ENCODE results near the gene TBC1D9. TPM values are rescaled to one million over a fixed set of nuclear protein-coding genes. Genes with fewer than 3 reads are reported as not detected.

Gene TBC1D9
- total RNA-seq, 1 experiment from 2014 or later: 29.0 TPM

GRCh38 chr4:140720387-140721304 is 35.5 kb downstream of the TBC1D9 start:
- H3K36me3 ChIP-seq: no peaks in the 10 kb centered on the region; the same call in 1 of the 2 replicates

GRCh38 chr4:140719686-140720085 is 36.5 kb downstream of the TBC1D9 start:
- Histone ChIP-seq H3K27me3 (no peaks in the 10 kb centered on the region), H3K4me1 (peaks cover 20% of the 10 kb centered on the region), H3K4me3 (no peak overlapping the region), H3K9me3 (replicated peaks) (no peaks in the 10 kb centered on the region), H3K36me3 (no peaks in the 10 kb centered on the region; the same call in 1 of the 2 replicates), H3K27ac (no peak overlapping the region)
- no peak for DNase-seq

More at GRCh38 chr4:140720387-140721304, 35.5 kb downstream of the TBC1D9 start:
- no peak for DNase-seq
- H3K4me1 ChIP-seq: peaks cover 20% of the 10 kb centered on the region
- H3K27me3 ChIP-seq: no peaks in the 10 kb centered on the region
- no peak overlapping the region for H3K27ac ChIP-seq
- no peak overlapping the region for H3K4me3 ChIP-seq
- no peaks in the 10 kb centered on the region for H3K9me3 ChIP-seq (replicated peaks)

DNA sequence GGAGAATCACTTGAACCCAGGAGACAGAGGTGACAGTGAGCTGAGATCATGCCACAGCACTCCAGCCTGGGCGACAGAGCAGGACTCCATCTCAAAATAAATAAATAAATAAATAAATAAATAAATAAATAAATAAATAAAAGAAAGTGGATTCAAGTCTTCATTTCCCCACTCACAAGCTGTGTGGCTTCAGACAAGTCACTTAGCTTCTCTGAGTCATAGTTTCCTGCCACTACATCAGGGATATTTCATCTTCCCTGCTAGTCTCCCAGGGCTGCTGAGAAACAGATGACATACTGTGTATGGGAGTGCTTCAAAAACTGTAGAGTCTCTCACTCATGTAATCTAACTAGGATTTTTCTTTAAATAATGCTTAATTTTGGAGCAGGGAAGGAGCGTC is 37.2 kb downstream of the TBC1D9 start:
- H3K4me3 ChIP-seq: no peak overlapping the region

GRCh38 chr4:140718241-140718952 is 37.8 kb downstream of the TBC1D9 start:
- Histone ChIP-seq H3K4me1 (peaks cover 20% of the 10 kb centered on the region), H3K27ac (peak overlapping the region; percentile 66), H3K4me3 (no peak overlapping the region), H3K9me3 (replicated peaks) (no peaks in the 10 kb centered on the region), H3K36me3 (no peaks in the 10 kb centered on the region; the same call in 1 of the 2 replicates), H3K27me3 (no peaks in the 10 kb centered on the region)
- DNase-seq: no peak

More for the DNA sequence above, 37.2 kb downstream of the TBC1D9 start:
- Histone ChIP-seq H3K9me3 (replicated peaks) (no peaks in the 10 kb centered on the region), H3K36me3 (no peaks in the 10 kb centered on the region; the same call in 1 of the 2 replicates), H3K4me1 (peaks cover 20% of the 10 kb centered on the region), H3K27ac (no peak overlapping the region), H3K27me3 (no peaks in the 10 kb centered on the region)
- no peak for DNase-seq

- Histone ChIP-seq H3K27ac (peak overlapping the region; percentile 66), H3K9me3 (replicated peaks) (no peaks in the 10 kb centered on the region), H3K4me3 (no peak overlapping the region), H3K36me3 (no peaks in the 10 kb centered on the region; the same call in 1 of the 2 replicates), H3K4me1 (peaks cover 20% of the 10 kb centered on the region), H3K27me3 (no peaks in the 10 kb centered on the region)
- DNase-seq: peak in 1 of 2 experiments; percentile 37
Measured at GRCh38 chr4:140717313-140717712, 38.9 kb downstream of the TBC1D9 start.

GRCh38 chr4:140715119-140715518 is 41.1 kb downstream of the TBC1D9 start:
- Histone ChIP-seq H3K9me3 (replicated peaks) (no peaks in the 10 kb centered on the region), H3K27me3 (no peaks in the 10 kb centered on the region), H3K4me3 (no peak overlapping the region), H3K4me1 (peaks cover 20% of the 10 kb centered on the region), H3K36me3 (no peaks in the 10 kb centered on the region; the same call in 1 of the 2 replicates), H3K27ac (no peak overlapping the region)
- no peak for DNase-seq

- H3K4me3 ChIP-seq: no peak overlapping the region
- peaks cover 4% of the 10 kb centered on the region for H3K4me1 ChIP-seq
- H3K27ac ChIP-seq: no peak overlapping the region
- H3K36me3 ChIP-seq: no peaks in the 10 kb centered on the region; the same call in 1 of the 2 replicates
- no peak for DNase-seq
- no peaks in the 10 kb centered on the region for H3K9me3 ChIP-seq (replicated peaks)
- no peaks in the 10 kb centered on the region for H3K27me3 ChIP-seq
Measured at GRCh38 chr4:140711910-140712309, 44.3 kb downstream of the TBC1D9 start.

DNA sequence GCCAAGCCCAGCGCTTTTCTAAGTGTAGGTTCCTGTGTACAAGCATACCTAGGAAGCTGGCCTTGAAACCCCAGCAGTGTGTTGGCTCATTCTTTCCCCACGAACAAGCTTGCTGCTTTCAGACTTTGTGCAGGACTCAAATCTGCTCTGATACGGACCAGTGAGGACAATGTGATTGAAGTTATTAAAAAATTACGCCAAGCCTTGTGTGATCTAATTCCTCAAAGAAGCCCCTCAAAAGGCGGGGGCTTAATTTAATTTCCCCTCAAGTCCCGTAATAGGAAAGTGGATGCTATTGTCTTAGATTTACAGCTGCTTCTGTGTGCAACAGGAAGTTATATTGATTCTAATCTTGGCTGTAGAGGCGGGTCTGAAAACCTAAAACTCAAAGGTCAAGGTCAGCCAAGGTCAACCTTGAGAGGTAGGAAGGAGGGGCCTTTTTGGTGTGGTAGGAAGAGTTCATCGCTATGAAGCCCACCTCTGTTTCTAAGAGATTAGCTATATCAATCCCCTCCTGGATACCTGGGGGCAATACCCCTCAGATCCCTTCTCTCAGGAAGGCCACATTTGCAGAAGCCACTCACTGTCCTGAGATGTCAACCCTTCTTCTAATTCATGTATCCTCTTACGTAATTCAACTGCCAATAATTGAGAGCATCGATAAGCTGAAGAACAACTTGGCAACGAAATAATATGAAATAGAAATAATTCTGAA is 45.1 kb downstream of the TBC1D9 start:
- no peak overlapping the region for H3K4me3 ChIP-seq
- DNase-seq: no peak
- no peaks in the 10 kb centered on the region for H3K27me3 ChIP-seq
- H3K4me1 ChIP-seq: peaks cover under 1% of the 10 kb centered on the region; the same call in 1 of the 2 replicates
- H3K27ac ChIP-seq: no peak overlapping the region
- H3K36me3 ChIP-seq: no peaks in the 10 kb centered on the region; the same call in 1 of the 2 replicates
- H3K9me3 ChIP-seq (replicated peaks): no peaks in the 10 kb centered on the region

DNA sequence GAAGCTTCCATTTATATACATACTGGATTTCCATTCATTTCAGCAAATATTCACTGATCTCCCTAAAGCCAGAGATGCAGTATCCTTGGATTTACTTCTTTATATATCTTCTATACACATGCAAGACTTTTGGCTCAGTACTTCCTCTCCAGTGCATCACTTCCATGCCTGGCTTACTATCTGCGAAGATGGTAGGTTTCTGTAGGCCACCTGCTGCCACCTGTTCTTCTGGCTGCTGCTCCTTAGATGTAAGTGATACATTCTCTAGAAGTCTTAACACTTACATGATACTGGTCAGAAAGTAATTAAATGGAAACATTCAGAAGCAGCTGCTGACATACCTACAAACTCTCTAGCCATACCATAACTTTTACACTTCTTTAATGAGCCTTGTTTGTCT is 48.9 kb downstream of the TBC1D9 start:
- Histone ChIP-seq H3K9me3 (replicated peaks) (no peaks in the 10 kb centered on the region), H3K27ac (no peak overlapping the region), H3K4me3 (no peak overlapping the region), H3K36me3 (no peaks in the 10 kb centered on the region), H3K4me1 (peaks cover 10% of the 10 kb centered on the region), H3K27me3 (no peaks in the 10 kb centered on the region)
- DNase-seq: no peak

DNA sequence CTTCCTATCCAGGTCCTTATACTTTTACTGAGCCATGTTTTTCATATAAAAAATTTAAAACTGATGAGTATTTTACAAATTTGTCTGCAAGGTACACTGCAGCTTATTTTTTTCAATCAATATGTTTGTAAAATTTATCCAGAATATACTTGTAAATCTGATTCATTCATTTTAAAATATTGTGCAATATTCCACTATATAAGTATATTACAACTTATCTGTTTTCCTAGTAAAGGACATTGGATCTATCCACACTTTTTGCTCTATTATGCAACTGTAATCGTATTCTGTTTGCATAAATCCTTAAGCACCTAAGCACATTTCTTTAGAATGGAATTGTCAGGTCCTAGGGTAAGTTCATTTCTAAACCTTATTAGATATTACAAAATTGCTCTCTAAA is 49.5 kb downstream of the TBC1D9 start:
- no peak overlapping the region for H3K27ac ChIP-seq
- H3K4me3 ChIP-seq: no peak overlapping the region
- H3K4me1 ChIP-seq: peaks cover 10% of the 10 kb centered on the region
- no peaks in the 10 kb centered on the region for H3K27me3 ChIP-seq
- H3K36me3 ChIP-seq: no peaks in the 10 kb centered on the region
- no peak for DNase-seq
- H3K9me3 ChIP-seq (replicated peaks): no peaks in the 10 kb centered on the region

DNA sequence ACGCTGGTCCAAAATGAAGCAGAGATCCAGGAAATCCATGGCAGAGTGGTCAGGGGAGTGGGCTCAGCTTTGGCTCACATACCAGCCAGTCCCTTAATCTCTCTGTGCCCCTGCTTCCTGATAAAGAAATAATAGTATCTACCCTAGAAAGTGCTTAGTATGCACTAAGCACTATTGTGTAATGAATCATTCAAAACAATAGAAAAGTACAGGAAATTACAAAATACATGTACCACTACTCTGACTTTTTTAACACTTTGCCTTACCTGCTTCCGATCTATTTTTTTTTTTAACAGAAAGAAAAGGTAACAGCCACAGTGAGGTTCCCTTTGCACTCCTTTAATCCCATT is 49.9 kb downstream of the TBC1D9 start:
- Histone ChIP-seq H3K27me3 (no peaks in the 10 kb centered on the region), H3K27ac (no peak overlapping the region), H3K9me3 (replicated peaks) (no peaks in the 10 kb centered on the region), H3K4me1 (peaks cover 10% of the 10 kb centered on the region), H3K36me3 (0 out of 2 replicates have a peak, but pooled peaks cover 2% of the 10 kb centered on the region), H3K4me3 (no peak overlapping the region)
- DNase-seq: no peak

DNA sequence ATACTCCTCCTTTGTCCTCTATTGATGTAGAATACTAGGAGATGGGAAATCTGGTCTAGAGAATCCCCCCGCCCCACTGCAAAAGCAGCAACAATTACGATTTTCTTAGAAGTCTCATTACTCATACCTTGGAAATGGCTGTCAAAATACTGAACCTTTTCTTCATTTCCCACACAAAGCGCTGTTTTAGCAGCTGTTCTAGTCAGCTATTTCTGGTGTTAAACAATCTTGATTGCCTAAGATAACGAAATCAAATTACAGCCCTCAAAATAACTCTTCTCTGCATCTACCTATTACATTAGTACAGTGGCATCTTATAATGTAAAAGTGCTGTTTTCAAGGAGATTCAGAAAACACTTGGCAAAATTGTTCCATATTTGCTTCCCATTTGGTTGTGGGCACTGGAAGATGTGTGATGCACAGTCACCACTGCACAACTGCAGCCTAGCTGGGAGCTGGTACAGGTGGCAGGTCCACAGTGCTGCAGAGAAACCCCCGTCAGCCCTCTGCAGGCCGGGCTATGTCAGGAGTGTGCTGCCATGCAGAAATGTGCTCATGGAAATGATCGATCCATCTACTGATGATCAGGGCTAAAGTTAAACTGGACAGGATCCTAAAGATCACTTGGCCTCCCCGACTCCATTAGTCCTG is 50.4 kb downstream of the TBC1D9 start:
- DNase-seq: no peak
- peaks cover 10% of the 10 kb centered on the region for H3K4me1 ChIP-seq
- peaks cover 7% of the 10 kb centered on the region; the same call in 1 of the 2 replicates for H3K36me3 ChIP-seq
- H3K27ac ChIP-seq: no peak overlapping the region
- H3K9me3 ChIP-seq (replicated peaks): no peaks in the 10 kb centered on the region
- H3K4me3 ChIP-seq: no peak overlapping the region
- H3K27me3 ChIP-seq: no peaks in the 10 kb centered on the region

- no peak for DNase-seq
- H3K27ac ChIP-seq: no peak overlapping the region
Measured at GRCh38 chr4:140704964-140705363, 51.2 kb downstream of the TBC1D9 start.

GRCh38 chr4:140704392-140704960 is 51.7 kb downstream of the TBC1D9 start:
- H3K27me3 ChIP-seq: no peaks in the 10 kb centered on the region
- H3K4me3 ChIP-seq: no peak overlapping the region
- no peak for DNase-seq
- H3K36me3 ChIP-seq: peaks cover 7% of the 10 kb centered on the region; the same call in 1 of the 2 replicates
- no peak overlapping the region for H3K27ac ChIP-seq
- no peaks in the 10 kb centered on the region for H3K9me3 ChIP-seq (replicated peaks)
- peaks cover 10% of the 10 kb centered on the region for H3K4me1 ChIP-seq

More at GRCh38 chr4:140704964-140705363, 51.2 kb downstream of the TBC1D9 start:
- Histone ChIP-seq H3K9me3 (replicated peaks) (no peaks in the 10 kb centered on the region), H3K27me3 (no peaks in the 10 kb centered on the region), H3K4me3 (no peak overlapping the region), H3K4me1 (peaks cover 10% of the 10 kb centered on the region), H3K36me3 (peaks cover 7% of the 10 kb centered on the region; the same call in 1 of the 2 replicates)
